Activated CD4-positive, alpha-beta T cell treated with anti-CD3 and anti-CD28 coated beads, Interleukin-2, amount 50 U/mL, for 24 hours (primary cell): ENCODE results near the gene FSD1L.
"Not testable (repeated sequence)": the region's sequence is repeated elsewhere in the genome, so short reads cannot be mapped to it uniquely, and the experiment has no call there.

ENCODE experiments used
- DNase-seq, 2 donors: peaks; one replicate each; pipeline ENCODE4 v3.0.0-alpha.2; 2020; ENCODE audit warnings: low read depth in 1 of 2, low spot score in 1 of 2

FSD1L gene

GRCh38 chr9:105541838-105542237 lies 94.0 kb downstream of the FSD1L start:
- DNase-seq, result no peak

- no peak for DNase-seq
Measured at GRCh38 chr9:105554042-105554441, 106.2 kb downstream of the FSD1L start.

DNA sequence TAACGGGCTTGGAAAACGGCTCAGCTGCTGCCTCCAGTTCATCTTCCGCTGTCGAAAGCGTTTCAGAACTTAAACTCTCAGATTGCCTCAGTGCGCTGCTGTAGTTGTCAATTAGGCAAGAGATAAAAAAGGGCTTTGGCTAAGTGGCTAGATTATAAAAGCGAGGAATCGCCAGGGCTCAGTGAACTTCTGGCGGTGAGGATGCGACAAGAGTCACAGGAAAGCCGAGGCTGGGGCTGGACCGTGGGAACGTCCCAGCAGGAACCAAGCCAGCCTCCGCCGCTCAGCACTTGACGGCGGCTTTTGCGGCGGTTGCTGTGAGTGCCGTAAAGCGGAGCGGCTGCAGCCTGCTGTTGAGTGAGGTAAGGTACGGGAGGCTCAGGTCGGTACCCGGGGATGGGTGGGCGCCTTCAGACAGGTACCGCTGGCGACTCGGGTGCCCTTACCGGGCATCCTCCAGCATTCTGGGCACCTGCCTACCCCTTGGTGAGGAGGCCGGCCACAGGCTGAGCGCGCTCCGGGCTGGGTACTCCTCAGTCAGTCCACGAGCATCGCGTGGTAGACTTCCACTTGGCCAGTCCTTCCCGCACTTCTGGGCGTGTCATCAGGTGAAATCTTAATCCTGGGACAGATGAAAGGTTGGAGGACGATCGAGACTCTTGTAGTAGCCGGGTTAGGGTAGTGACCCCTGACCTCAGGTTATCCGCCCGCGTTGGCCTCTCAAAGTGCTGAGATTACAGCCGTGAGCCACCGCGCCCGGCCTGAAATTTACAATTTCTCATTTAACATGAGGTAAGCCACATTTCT lies 110.2 kb downstream of the FSD1L start, which contains the start of gene FKTN:
FKTN (plus strand) TSS at position 328 of the 807 bp plus-strand sequence. CDS start 16,902 bp downstream, outside the sequence.
- DNase-seq, result peak; percentile 49 to 72

GRCh38 chr9:105572455-105572854 lies 124.6 kb downstream of the FSD1L start:
- no peak for DNase-seq

GRCh38 chr9:105579952-105580351 lies 132.1 kb downstream of the FSD1L start:
- DNase-seq, result not testable (repeated sequence)

- not testable (repeated sequence) for DNase-seq
Measured at GRCh38 chr9:105581550-105581949, 133.7 kb downstream of the FSD1L start.

GRCh38 chr9:105593145-105593544 lies 145.3 kb downstream of the FSD1L start:
- no peak for DNase-seq
